Measurements from ENCODE around the gene PGLYRP4.

- TF ChIP-seq CTCF (IDR thresholded peaks at IDR 0.05; ENCODE audit: low read depth, low read length, poor library complexity, severe bottlenecking) (no peak), EZH2phosphoT487 (IDR thresholded peaks at IDR 0.05; ENCODE audit: borderline replicate concordance, low read length) (no peak)
These were observed 30.9 kb upstream of the PGLYRP4 start for GRCh38 chr1:153379591-153379990.

All from DOHH2 (cell line).